GM20000 (cell line): ENCODE results near the gene MBLAC1.

Experiments
- DNase-seq: peaks from one replicate; pipeline ENCODE4 v3.0.0; 2012; ENCODE audit warnings: low spot score
- TF ChIP-seq, protein P1 (sequence below): IDR thresholded peaks from 2 replicates; pipeline ENCODE4 v1.5.1; 2012; ENCODE audit warnings: mild to moderate bottlenecking, control low read depth; ENCODE audit errors: extremely low read depth, missing control alignments

The MBLAC1 gene

GRCh38 chr7:100163871-100164270 is 37.1 kb downstream of the MBLAC1 start:
- TF ChIP-seq, protein P1, sequence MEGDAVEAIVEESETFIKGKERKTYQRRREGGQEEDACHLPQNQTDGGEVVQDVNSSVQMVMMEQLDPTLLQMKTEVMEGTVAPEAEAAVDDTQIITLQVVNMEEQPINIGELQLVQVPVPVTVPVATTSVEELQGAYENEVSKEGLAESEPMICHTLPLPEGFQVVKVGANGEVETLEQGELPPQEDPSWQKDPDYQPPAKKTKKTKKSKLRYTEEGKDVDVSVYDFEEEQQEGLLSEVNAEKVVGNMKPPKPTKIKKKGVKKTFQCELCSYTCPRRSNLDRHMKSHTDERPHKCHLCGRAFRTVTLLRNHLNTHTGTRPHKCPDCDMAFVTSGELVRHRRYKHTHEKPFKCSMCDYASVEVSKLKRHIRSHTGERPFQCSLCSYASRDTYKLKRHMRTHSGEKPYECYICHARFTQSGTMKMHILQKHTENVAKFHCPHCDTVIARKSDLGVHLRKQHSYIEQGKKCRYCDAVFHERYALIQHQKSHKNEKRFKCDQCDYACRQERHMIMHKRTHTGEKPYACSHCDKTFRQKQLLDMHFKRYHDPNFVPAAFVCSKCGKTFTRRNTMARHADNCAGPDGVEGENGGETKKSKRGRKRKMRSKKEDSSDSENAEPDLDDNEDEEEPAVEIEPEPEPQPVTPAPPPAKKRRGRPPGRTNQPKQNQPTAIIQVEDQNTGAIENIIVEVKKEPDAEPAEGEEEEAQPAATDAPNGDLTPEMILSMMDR: no peak
- no peak for DNase-seq

DNA sequence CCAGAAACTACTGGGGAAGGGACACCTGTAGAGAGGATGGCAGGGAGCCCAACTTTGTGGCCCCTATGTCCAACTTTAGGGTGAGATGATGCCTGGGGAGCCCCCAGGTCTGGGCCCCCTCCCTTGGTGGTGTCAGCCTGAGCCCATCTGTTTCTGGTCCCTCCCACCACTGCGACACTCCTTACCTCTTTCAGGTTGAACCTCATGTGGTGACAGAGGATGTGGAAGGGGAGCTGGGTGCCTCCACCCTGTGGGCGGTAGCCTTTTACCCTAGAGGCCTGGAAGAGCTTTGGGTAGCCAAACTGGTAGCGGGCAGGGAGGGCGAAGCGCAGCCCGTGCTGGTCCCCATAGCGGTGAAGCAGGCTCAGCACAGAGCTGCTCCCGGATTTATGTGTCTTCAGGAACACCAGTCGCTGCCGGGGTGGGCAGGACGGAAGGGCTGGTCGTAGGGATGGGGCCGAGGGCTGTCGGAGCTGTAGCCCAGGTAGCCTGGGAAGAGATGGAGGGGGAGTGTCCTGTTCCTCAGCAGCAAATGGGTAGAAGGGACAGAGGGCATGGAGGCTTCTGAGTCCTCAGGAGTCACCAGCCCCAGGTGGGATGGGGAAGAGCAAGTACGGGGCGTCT is 39.7 kb downstream of the MBLAC1 start:
- peak; percentile 15 for DNase-seq

GRCh38 chr7:100166970-100167911 is 40.5 kb downstream of the MBLAC1 start:
- TF ChIP-seq, protein P1: no peak
- DNase-seq: peak; percentile 40

More for the DNA sequence above, 39.7 kb downstream of the MBLAC1 start:
- TF ChIP-seq, protein P1: no peak

- DNase-seq: peak; percentile 39
- TF ChIP-seq, protein P1: no peak
These were observed 41.2 kb downstream of the MBLAC1 start for GRCh38 chr7:100167912-100168323.

- peak; percentile 34 for DNase-seq
- TF ChIP-seq, protein P1: no peak
These were observed 42.5 kb downstream of the MBLAC1 start for GRCh38 chr7:100169147-100169850.

DNA sequence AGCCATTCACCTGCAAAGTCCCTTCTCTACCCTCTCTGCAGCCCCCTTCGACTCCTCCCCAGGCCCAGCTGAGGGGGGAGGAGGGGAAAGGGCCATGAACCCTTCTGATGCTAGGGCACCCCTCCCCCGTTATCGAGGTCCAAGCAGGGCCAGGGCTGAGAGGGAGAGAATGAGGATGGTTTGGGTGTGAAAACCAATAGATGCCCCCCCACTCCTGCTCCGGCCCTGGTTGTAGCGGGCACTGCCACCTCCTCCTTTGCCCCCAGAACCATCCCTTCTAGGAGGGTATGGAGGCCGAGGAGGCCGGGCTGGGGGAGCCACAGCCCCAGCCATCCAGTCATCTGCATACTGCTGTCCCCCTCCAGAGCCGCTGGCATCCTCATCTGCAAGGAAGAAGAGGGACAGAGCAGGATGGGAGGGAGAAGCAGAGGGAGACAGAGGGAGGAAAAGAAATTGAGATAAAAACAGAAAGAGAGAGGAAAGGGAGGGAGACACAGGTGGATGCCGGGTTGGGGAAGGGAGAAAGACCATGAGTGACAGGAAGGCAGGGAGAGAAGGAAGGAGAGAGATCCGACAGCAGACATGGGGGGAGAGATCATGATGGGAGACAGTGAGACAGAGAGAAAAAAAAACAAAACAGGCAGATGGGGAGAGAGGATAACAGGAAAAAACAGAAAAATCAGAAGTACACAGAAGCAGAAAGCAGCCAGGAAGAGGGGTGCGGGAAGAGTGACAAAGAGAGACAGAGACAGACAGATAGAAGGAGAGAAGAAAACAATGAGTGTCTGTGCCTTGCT is 43.5 kb downstream of the MBLAC1 start:
- DNase-seq: no peak
- TF ChIP-seq, protein P1: no peak
